Effector memory CD8-positive, alpha-beta T cell (primary cell): Measurements from ENCODE around the gene POU2AF3.
"Not testable (repeated sequence)": the region's sequence is repeated elsewhere in the genome, so short reads cannot be mapped to it uniquely, and the experiment has no call there.

Source experiments
- ATAC-seq: fragments of 150-1000 bp; cut with Tn5 transposase; replicated peaks from 2 replicates; pipeline ENCODE4 v1.10.0; 2021; ENCODE audit warnings: mild to moderate bottlenecking, moderate library complexity
- DNase-seq, 3 experiments: peaks; one replicate each; pipeline ENCODE4 v3.0.0; 2021
- H3K27ac Mint-ChIP-seq, 2 donors: one replicate each; pipeline ENCODE4 v1.8.0; 2022; ENCODE audit warnings: mild to moderate bottlenecking in 2 of 2, mixed read lengths in 2 of 2, moderate library complexity in 2 of 2
- H3K27me3 Mint-ChIP-seq, 2 donors: one replicate each; pipeline ENCODE4 v1.8.0; 2022; ENCODE audit warnings: mixed read lengths in 2 of 2
- H3K36me3 Mint-ChIP-seq: one replicate; pipeline ENCODE4 v1.8.0; 2022; ENCODE audit warnings: mild to moderate bottlenecking, moderate library complexity, mixed read lengths; ENCODE audit not compliant: insufficient read depth
- H3K4me1 Mint-ChIP-seq, 2 donors: one replicate each; pipeline ENCODE4 v1.8.0; 2022; ENCODE audit warnings: low read depth in 2 of 2, mixed read lengths in 2 of 2
- H3K4me3 Mint-ChIP-seq, 2 donors: one replicate each; pipeline ENCODE4 v1.8.0; 2022; ENCODE audit warnings: mild to moderate bottlenecking in 2 of 2, mixed read lengths in 2 of 2, moderate library complexity in 2 of 2
- H3K9me3 Mint-ChIP-seq, 2 donors: one replicate each; pipeline ENCODE4 v1.8.0; 2022; ENCODE audit warnings: mixed read lengths in 2 of 2

Gene POU2AF3

GRCh38 chr11:111283945-111284481 is 14.3 kb upstream of the POU2AF3 start:
- ATAC-seq (no peak), DNase-seq (no peak)
- Mint-ChIP-seq H3K36me3 (no peaks in the 10 kb centered on the region), H3K27ac (no peak overlapping the region), H3K4me1 (no peaks in the 10 kb centered on the region), H3K4me3 (no peak overlapping the region), H3K27me3 (peaks cover 8 to 9% of the 10 kb centered on the region in 2 donors), H3K9me3 (no peaks in the 10 kb centered on the region)

- Mint-ChIP-seq H3K4me3 (no peak overlapping the region), H3K27me3 (peaks cover 12 to 15% of the 10 kb centered on the region in 2 donors), H3K4me1 (no peaks in the 10 kb centered on the region), H3K9me3 (no peaks in the 10 kb centered on the region), H3K27ac (no peak overlapping the region), H3K36me3 (no peaks in the 10 kb centered on the region)
- ATAC-seq (no peak), DNase-seq (no peak)
Measured at GRCh38 chr11:111285189-111286091, 12.9 kb upstream of the POU2AF3 start.

GRCh38 chr11:111291764-111292163 is 6.6 kb upstream of the POU2AF3 start:
- Mint-ChIP-seq H3K4me3 (no peak overlapping the region), H3K9me3 (no peaks in the 10 kb centered on the region), H3K4me1 (no peaks in the 10 kb centered on the region), H3K27ac (no peak overlapping the region), H3K27me3 (peaks cover 14 to 16% of the 10 kb centered on the region in 2 donors), H3K36me3 (no peaks in the 10 kb centered on the region)
- DNase-seq (no peak), ATAC-seq (no peak)

DNA sequence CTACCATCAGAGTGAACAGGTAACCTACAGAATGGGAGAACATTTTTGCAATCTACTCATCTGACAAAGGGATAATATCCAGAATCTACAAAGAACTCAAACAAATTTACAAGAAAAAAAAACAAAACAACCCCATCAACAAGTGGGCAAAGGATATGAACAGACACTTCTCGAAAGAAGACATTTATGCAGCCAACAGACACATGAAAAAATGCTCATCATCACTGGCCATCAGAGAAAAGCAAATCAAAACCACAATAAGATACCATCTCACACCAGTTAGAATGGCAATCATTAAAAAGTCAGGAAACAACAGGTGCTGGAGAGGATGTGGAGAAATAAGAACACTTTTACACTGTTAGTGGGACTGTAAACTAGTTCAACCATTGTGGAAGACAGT is 5.9 kb upstream of the POU2AF3 start:
- not testable (repeated sequence) for ATAC-seq, H3K36me3 Mint-ChIP-seq, H3K9me3 Mint-ChIP-seq, H3K27ac Mint-ChIP-seq, DNase-seq, H3K4me1 Mint-ChIP-seq, H3K4me3 Mint-ChIP-seq
- H3K27me3 Mint-ChIP-seq = peaks cover 12 to 22% of the 10 kb centered on the region in 2 donors

- ATAC-seq (no peak), DNase-seq (no peak)
- H3K27me3 Mint-ChIP-seq = peaks cover 20 to 35% of the 10 kb centered on the region in 2 donors
- no peaks in the 10 kb centered on the region for H3K9me3 Mint-ChIP-seq
- no peaks in the 10 kb centered on the region for H3K36me3 Mint-ChIP-seq
- H3K4me3 Mint-ChIP-seq = no peak overlapping the region
- H3K27ac Mint-ChIP-seq = no peak overlapping the region
- no peaks in the 10 kb centered on the region for H3K4me1 Mint-ChIP-seq
Measured at GRCh38 chr11:111296196-111296595, 2.1 kb upstream of the POU2AF3 start.

- no peak overlapping the region for H3K4me3 Mint-ChIP-seq
Measured at GRCh38 chr11:111297696-111298095, 650 bp upstream of the POU2AF3 start.

GRCh38 chr11:111299101-111300026 is 1.0 kb downstream of the POU2AF3 start:
- H3K4me1 Mint-ChIP-seq = no peaks in the 10 kb centered on the region
- DNase-seq (no peak), ATAC-seq (no peak)
- H3K4me3 Mint-ChIP-seq = no peak overlapping the region
- no peaks in the 10 kb centered on the region for H3K9me3 Mint-ChIP-seq
- H3K27ac Mint-ChIP-seq = no peak overlapping the region
- peaks cover 37 to 54% of the 10 kb centered on the region in 2 donors for H3K27me3 Mint-ChIP-seq
- H3K36me3 Mint-ChIP-seq = no peaks in the 10 kb centered on the region

More at GRCh38 chr11:111297696-111298095, 650 bp upstream of the POU2AF3 start:
- Mint-ChIP-seq H3K36me3 (no peaks in the 10 kb centered on the region), H3K27ac (no peak overlapping the region), H3K27me3 (peaks cover 31 to 48% of the 10 kb centered on the region in 2 donors), H3K4me1 (no peaks in the 10 kb centered on the region), H3K9me3 (no peaks in the 10 kb centered on the region)
- DNase-seq (no peak), ATAC-seq (no peak)

DNA sequence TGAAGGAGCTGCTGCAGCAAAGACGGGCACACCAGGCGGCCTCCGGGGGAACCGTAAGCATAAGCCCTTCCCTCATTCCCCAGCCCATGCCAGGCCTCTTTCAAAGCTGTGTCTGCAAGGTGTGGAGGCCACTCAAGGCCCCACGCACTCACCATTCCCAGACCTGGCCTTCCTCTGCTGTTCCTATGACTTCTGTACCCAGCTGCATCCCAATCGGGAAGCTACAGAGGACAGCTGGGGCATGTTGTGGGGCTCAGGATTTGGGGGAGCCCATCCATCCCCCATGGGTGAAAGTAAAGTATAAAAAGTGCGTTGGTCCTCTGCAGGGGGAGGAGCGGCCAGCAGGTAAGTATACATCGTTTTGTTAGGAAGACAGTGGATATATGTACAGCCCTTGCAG is 2.2 kb downstream of the POU2AF3 start:
- H3K27me3 Mint-ChIP-seq = peaks cover 44 to 63% of the 10 kb centered on the region in 2 donors
- no peak overlapping the region for H3K4me3 Mint-ChIP-seq
- DNase-seq = no peak

DNA sequence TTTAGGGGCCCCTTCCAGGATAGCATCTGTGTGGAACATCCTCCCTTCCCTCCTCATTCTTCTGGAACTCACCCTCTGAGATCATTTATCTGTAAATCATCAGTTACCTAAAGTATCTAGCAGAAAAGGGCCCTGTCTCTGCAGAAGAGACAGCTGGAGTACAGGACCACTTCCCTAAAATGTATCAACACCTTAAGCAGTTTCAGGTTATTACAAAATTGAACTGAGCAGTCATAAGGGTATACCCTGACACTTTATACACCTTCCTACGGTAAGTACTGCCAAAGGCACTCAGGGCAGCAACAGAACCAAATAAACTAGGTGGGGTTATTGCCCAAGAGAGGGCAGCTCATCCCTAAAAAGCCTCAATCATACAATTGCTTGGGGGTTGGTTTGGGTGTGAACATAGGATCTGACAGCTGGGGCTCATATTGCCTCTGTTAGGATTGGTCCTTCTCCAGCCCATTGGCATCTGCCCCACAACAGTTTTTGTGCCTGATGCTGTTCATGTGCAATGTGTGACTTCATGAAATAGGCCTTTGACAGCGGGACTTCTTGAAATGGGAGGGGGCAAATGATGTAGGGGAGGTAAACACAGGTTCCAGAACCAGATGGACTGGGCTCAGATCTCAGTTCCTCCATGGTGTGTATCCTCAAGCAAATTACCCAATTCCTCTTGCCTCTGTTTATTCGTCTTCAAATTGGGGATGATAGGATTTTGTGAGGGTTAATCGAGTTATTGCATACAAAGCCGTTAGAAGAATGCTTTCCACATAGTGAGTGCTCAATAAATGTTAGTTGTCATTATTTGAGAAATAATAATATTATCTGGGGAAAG is 2.9 kb downstream of the POU2AF3 start:
- H3K36me3 Mint-ChIP-seq = peaks cover under 1% of the 10 kb centered on the region
- no peak for DNase-seq
- H3K9me3 Mint-ChIP-seq = no peaks in the 10 kb centered on the region
- H3K4me3 Mint-ChIP-seq = no peak overlapping the region
- H3K27me3 Mint-ChIP-seq = peaks cover 51 to 70% of the 10 kb centered on the region in 2 donors
- no peaks in the 10 kb centered on the region for H3K4me1 Mint-ChIP-seq
- H3K27ac Mint-ChIP-seq = no peak overlapping the region
- no peak for ATAC-seq

More for the DNA sequence above, 2.2 kb downstream of the POU2AF3 start:
- Mint-ChIP-seq H3K9me3 (no peaks in the 10 kb centered on the region), H3K27ac (no peak overlapping the region), H3K4me1 (no peaks in the 10 kb centered on the region), H3K36me3 (no peaks in the 10 kb centered on the region)
- ATAC-seq = no peak

GRCh38 chr11:111301842-111302118 is 3.4 kb downstream of the POU2AF3 start:
- ATAC-seq (no peak), DNase-seq (no peak)
- no peaks in the 10 kb centered on the region for H3K9me3 Mint-ChIP-seq
- H3K27me3 Mint-ChIP-seq = peaks cover 57 to 75% of the 10 kb centered on the region in 2 donors
- H3K36me3 Mint-ChIP-seq = peaks cover 4% of the 10 kb centered on the region
- no peak overlapping the region for H3K27ac Mint-ChIP-seq
- H3K4me3 Mint-ChIP-seq = no peak overlapping the region
- no peaks in the 10 kb centered on the region for H3K4me1 Mint-ChIP-seq

DNA sequence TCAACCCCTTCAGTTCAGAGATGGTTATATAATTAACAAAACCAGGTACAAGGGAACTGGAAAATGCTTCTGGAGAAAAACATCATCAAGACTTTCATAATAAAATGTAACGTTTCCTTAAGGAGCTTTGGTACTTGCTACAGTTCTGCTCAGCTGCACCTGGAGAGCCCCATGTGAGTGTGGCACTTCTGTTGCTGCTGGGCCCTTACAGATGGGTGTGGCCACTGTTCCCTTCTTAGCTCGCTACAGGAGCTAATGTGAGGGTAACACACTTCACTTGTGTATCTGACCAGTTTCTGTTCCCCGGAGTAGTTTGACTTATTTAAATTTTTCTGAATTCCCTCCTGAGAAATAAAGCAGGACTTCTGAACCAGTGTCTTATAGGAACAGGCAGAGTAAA is 4.0 kb downstream of the POU2AF3 start:
- no peaks in the 10 kb centered on the region for H3K9me3 Mint-ChIP-seq
- peaks cover 4% of the 10 kb centered on the region for H3K36me3 Mint-ChIP-seq
- H3K4me1 Mint-ChIP-seq = no peaks in the 10 kb centered on the region
- no peak overlapping the region for H3K4me3 Mint-ChIP-seq
- H3K27ac Mint-ChIP-seq = no peak overlapping the region
- ATAC-seq (no peak), DNase-seq (no peak)
- peaks cover 62 to 75% of the 10 kb centered on the region in 2 donors for H3K27me3 Mint-ChIP-seq

DNA sequence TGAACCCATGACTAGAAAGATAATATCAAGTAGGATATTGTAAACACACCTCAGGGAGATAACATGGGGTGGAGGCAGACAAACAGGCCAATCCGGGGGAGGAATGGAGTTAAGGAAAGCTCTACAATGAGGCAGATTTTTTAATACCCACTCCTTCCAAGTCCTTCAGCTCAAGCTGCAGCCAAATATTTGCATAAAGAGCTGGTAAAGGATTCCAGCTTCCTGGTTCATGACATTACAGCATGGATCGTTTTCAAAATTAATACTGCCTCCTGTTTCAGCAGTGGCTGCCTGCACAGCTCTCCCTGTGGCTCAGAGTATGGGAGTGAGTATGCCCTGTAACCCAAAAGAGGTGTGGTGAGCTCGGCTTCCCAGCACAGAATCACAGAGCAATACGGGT is 5.1 kb downstream of the POU2AF3 start:
- no peak for DNase-seq

More for the DNA sequence above, 5.1 kb downstream of the POU2AF3 start:
- peaks cover 4% of the 10 kb centered on the region for H3K36me3 Mint-ChIP-seq
- H3K9me3 Mint-ChIP-seq = no peaks in the 10 kb centered on the region
- no peak overlapping the region for H3K4me3 Mint-ChIP-seq
- peaks cover 64 to 75% of the 10 kb centered on the region in 2 donors for H3K27me3 Mint-ChIP-seq
- no peak overlapping the region for H3K27ac Mint-ChIP-seq
- H3K4me1 Mint-ChIP-seq = no peaks in the 10 kb centered on the region
- ATAC-seq = no peak
